Germinal center (tissue), 1 donor: ENCODE data around the gene CNTN2.

ENCODE experiments used
- DNase-seq: peaks from one replicate; pipeline ENCODE4 v3.0.0; 2012; ENCODE audit warnings: mixed read lengths, low spot score

The CNTN2 gene

GRCh38 chr1:205018381-205018780 is 24.6 kb upstream of the CNTN2 start:
- DNase-seq = no peak

GRCh38 chr1:205020466-205020865 is 22.5 kb upstream of the CNTN2 start:
- no peak for DNase-seq

GRCh38 chr1:205024679-205025078 is 18.3 kb upstream of the CNTN2 start:
- no peak for DNase-seq

GRCh38 chr1:205025239-205025638 is 17.8 kb upstream of the CNTN2 start:
- no peak for DNase-seq

- no peak for DNase-seq
Measured at GRCh38 chr1:205026181-205026580, 16.8 kb upstream of the CNTN2 start.

- DNase-seq = no peak
Measured at GRCh38 chr1:205028390-205028789, 14.6 kb upstream of the CNTN2 start.

- no peak for DNase-seq
Measured at GRCh38 chr1:205028924-205029323, 14.1 kb upstream of the CNTN2 start.

GRCh38 chr1:205030241-205030640 is 12.8 kb upstream of the CNTN2 start:
- DNase-seq = no peak

GRCh38 chr1:205030896-205031295 is 12.1 kb upstream of the CNTN2 start:
- DNase-seq = no peak

GRCh38 chr1:205032508-205032907 is 10.5 kb upstream of the CNTN2 start:
- no peak for DNase-seq

- no peak for DNase-seq
Measured at GRCh38 chr1:205037539-205037938, 5.5 kb upstream of the CNTN2 start.

- DNase-seq = no peak
Measured at GRCh38 chr1:205038132-205038786, 4.8 kb upstream of the CNTN2 start.

- DNase-seq = no peak
Measured at GRCh38 chr1:205041001-205041715, 1.9 kb upstream of the CNTN2 start.

GRCh38 chr1:205041998-205042910 is 758 bp upstream of the CNTN2 start:
- no peak for DNase-seq

- DNase-seq = no peak
Measured at GRCh38 chr1:205043866-205044265, 854 bp downstream of the CNTN2 start.

GRCh38 chr1:205044741-205045140 is 1.7 kb downstream of the CNTN2 start:
- DNase-seq = no peak

GRCh38 chr1:205045146-205045545 is 2.1 kb downstream of the CNTN2 start:
- DNase-seq = no peak

GRCh38 chr1:205046870-205047269 is 3.9 kb downstream of the CNTN2 start:
- no peak for DNase-seq

- no peak for DNase-seq
Measured at GRCh38 chr1:205047764-205048231, 4.8 kb downstream of the CNTN2 start.

GRCh38 chr1:205048382-205048781 is 5.4 kb downstream of the CNTN2 start:
- no peak for DNase-seq

GRCh38 chr1:205049479-205049878 is 6.5 kb downstream of the CNTN2 start:
- no peak for DNase-seq

- no peak for DNase-seq
Measured at GRCh38 chr1:205052690-205053089, 9.7 kb downstream of the CNTN2 start.

- no peak for DNase-seq
Measured at GRCh38 chr1:205053296-205053695, 10.3 kb downstream of the CNTN2 start.
